Immature natural killer cell (primary cell): Measurements from ENCODE around the gene SPP1. TPM values are rescaled to one million over a fixed set of nuclear protein-coding genes. Genes with fewer than 3 reads are reported as not detected.
A peak's percentile ranks its signal among the peaks of the same experiment; 100 is the strongest.

Experiments used
- DNase-seq, 3 donors: peaks; one replicate each; pipeline ENCODE4 v3.0.0; 2022; ENCODE audit warnings: mixed read lengths in 1 of 3
- H3K27ac Mint-ChIP-seq, 6 donors: one replicate each; pipeline ENCODE4 v1.8.0; 2020; ENCODE audit warnings: mixed read lengths in 6 of 6, mild to moderate bottlenecking in 5 of 6, inconsistent platforms in 4 of 6, moderate library complexity in 3 of 6
- H3K27me3 Mint-ChIP-seq, 3 donors: one replicate each; pipeline ENCODE4 v1.8.0; 2020 to 2021; ENCODE audit warnings: low read depth in 3 of 3, mild to moderate bottlenecking in 3 of 3, mixed read lengths in 3 of 3, moderate library complexity in 3 of 3, inconsistent platforms in 1 of 3
- H3K36me3 Mint-ChIP-seq, 3 donors: one replicate each; pipeline ENCODE4 v1.8.0; 2020; ENCODE audit warnings: mixed read lengths in 3 of 3, inconsistent platforms in 2 of 3, mild to moderate bottlenecking in 2 of 3
- H3K4me1 Mint-ChIP-seq, 2 donors: one replicate each; pipeline ENCODE4 v1.8.0; 2020; ENCODE audit warnings: inconsistent platforms in 2 of 2, mild to moderate bottlenecking in 2 of 2, mixed read lengths in 2 of 2, moderate library complexity in 1 of 2
- H3K4me3 Mint-ChIP-seq, 5 donors: one replicate each; pipeline ENCODE4 v1.8.0; 2020; ENCODE audit warnings: mild to moderate bottlenecking in 5 of 5, mixed read lengths in 5 of 5, inconsistent platforms in 3 of 5, moderate library complexity in 3 of 5
- H3K9me3 Mint-ChIP-seq, 6 donors: one replicate each; pipeline ENCODE4 v1.8.0; 2020; ENCODE audit warnings: mild to moderate bottlenecking in 6 of 6, mixed read lengths in 6 of 6, inconsistent platforms in 4 of 6, moderate library complexity in 3 of 6
- polyA plus RNA-seq, 3 donors: library from polyadenylated mRNA; unstranded; fragments of 300-500 nt; fragmentation: Illumina TruSeq; gene quantifications; one replicate each; pipeline ENCODE4 v1.2.3, GENCODE V29; 2021

The SPP1 gene
- polyA plus RNA-seq, 3 donors from 2014 or later = not detected

DNA sequence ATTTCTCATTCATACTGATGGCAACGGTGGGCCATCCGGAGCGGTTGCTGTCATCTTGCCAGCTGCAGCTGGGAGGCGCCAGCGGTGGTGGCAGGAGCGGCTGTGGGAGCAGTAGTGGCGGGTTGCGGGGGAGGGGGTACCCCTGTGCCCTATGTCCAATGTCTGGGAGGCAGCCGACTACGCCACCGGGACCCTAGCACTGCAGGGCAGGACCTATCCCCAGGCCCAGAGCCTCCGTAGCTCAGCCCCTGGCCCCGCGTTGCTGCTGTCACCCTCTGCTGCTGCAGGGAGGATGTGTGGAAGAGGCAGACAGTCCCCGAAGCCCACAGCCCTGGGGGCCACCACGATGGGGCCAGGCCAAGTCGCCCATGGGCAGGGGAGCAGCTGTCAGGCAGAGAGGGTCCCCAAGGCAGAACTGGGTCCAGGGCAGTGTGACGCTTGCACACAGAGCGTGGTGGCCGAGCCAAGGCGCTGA is 10.0 kb upstream of the SPP1 start:
- Mint-ChIP-seq H3K36me3 (no peaks in the 10 kb centered on the region), H3K4me1 (no peaks in the 10 kb centered on the region), H3K27me3 (peaks cover 2 to 9% (median 5%) of the 10 kb centered on the region in 3 donors), H3K4me3 (no peak overlapping the region), H3K27ac (no peak overlapping the region), H3K9me3 (no peaks in the 10 kb centered on the region)
- no peak for DNase-seq

- no peak overlapping the region for H3K4me3 Mint-ChIP-seq
- no peak overlapping the region for H3K27ac Mint-ChIP-seq
- no peaks in the 10 kb centered on the region for H3K36me3 Mint-ChIP-seq
- DNase-seq = no peak
- H3K9me3 Mint-ChIP-seq = no peaks in the 10 kb centered on the region
- peaks cover 2 to 9% (median 5%) of the 10 kb centered on the region in 3 donors for H3K27me3 Mint-ChIP-seq
- no peaks in the 10 kb centered on the region for H3K4me1 Mint-ChIP-seq
These were observed 9.4 kb upstream of the SPP1 start for GRCh38 chr4:87966095-87966496.

DNA sequence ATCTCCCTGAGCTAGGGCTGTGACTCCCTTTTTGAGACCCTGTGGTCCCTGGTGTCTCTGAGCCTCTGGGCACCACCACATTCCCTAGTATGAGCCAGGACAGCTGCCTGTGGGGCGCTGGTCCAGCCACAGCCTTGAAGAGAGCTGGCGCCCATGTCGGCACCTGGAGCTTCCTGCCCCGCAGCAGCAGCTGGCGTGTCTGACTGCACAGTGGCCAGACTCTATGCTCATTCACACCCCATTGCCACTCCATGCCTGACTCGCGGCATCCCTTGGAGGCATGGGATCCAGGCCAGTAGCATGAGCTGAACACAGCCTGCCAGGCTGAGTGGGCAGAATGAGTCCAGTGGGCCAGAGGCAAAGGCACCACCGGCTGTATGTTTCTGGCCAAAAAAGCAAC is 8.3 kb upstream of the SPP1 start:
- Mint-ChIP-seq H3K9me3 (no peaks in the 10 kb centered on the region), H3K27me3 (peaks cover 0 to 12% (median 7%) of the 10 kb centered on the region in 3 donors), H3K27ac (no peak overlapping the region), H3K4me3 (no peak overlapping the region), H3K4me1 (no peaks in the 10 kb centered on the region), H3K36me3 (no peaks in the 10 kb centered on the region)
- DNase-seq = no peak

DNA sequence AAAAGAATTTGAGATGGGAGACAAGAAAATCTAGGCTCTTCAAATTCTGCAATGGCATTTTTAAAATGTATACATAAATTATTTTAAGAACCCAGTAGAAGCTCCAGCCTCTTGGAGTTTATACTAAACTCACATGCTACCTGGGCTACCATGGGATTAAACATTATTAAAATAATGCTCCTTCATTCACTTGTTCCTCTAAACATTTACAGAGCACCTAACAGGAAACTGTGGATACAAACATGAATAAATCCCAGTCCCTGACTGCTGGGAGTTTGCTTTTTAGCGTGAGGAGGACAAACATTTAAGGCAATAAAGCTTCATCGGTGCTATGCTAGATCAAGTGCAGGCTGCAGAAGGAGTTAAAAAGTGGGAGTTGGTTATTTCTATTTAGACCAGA is 5.4 kb upstream of the SPP1 start:
- Mint-ChIP-seq H3K27ac (no peak overlapping the region), H3K4me3 (no peak overlapping the region), H3K4me1 (peaks cover under 1 to 5% of the 10 kb centered on the region in 2 donors), H3K27me3 (peaks cover 0 to 16% (median 4%) of the 10 kb centered on the region in 3 donors), H3K9me3 (peaks cover 0 to 2% (median 0%) of the 10 kb centered on the region in 6 donors), H3K36me3 (no peaks in the 10 kb centered on the region)
- no peak for DNase-seq

DNA sequence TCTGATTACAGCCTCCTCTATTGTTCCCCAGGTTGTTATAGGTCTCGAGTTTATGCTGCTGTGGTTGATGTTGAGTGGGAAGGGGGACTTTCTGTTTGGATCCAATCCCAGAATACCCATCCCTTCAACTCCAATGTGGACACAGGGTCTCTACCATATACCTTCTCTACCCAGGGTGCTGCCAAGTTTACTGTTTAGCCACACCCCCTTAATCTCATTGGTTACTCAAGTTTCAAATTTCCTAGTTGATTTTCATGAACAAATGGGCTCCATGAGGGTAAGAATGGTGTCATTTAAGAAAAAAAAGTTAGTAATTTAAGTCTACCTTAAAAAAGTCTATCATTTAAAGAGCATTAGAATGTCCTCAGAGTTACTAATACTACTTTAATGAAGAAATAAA is 3.6 kb upstream of the SPP1 start:
- no peak overlapping the region for H3K27ac Mint-ChIP-seq
- no peak overlapping the region for H3K4me3 Mint-ChIP-seq
- peaks cover 6 to 16% (median 9%) of the 10 kb centered on the region in 3 donors for H3K27me3 Mint-ChIP-seq
- DNase-seq = no peak
- H3K4me1 Mint-ChIP-seq = peaks cover 6 to 14% of the 10 kb centered on the region in 2 donors
- peaks cover 0 to 2% (median 0%) of the 10 kb centered on the region in 6 donors for H3K9me3 Mint-ChIP-seq
- H3K36me3 Mint-ChIP-seq = no peaks in the 10 kb centered on the region

- no peaks in the 10 kb centered on the region for H3K36me3 Mint-ChIP-seq
- peaks cover 9 to 12% (median 9%) of the 10 kb centered on the region in 3 donors for H3K27me3 Mint-ChIP-seq
These were observed 2.0 kb upstream of the SPP1 start for GRCh38 chr4:87973283-87974169.

DNA sequence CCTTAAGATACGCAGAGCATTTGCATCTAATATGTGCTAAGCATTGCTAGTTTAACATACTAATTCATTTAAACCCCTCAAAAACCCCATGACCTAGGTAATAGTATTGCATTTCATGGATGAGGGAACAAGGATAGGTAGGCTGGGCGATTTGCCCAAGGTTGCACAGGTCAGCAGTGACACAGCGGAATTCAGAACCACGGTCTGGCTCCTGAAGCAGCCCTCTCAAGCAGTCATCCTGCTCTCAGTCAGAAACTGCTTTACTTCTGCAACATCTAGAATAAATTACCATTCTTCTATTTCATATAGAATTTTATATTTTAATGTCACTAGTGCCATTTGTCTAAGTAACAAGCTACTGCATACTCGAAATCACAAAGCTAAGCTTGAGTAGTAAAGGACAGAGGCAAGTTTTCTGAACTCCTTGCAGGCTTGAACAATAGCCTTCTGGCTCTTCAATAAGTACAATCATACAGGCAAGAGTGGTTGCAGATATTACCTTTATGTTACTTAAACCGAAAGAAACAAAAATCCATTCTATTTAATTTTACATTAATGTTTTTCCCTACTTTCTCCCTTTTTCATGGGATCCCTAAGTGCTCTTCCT is 555 bp upstream of the SPP1 start:
- peaks cover 9 to 15% (median 11%) of the 10 kb centered on the region in 3 donors for H3K27me3 Mint-ChIP-seq
- H3K36me3 Mint-ChIP-seq = no peaks in the 10 kb centered on the region
- H3K27ac Mint-ChIP-seq = no peak overlapping the region
- no peak overlapping the region for H3K4me3 Mint-ChIP-seq
- H3K9me3 Mint-ChIP-seq = peaks cover 0 to 2% (median 0%) of the 10 kb centered on the region in 6 donors
- H3K4me1 Mint-ChIP-seq = peaks cover 6 to 14% of the 10 kb centered on the region in 2 donors
- DNase-seq = no peak

More at GRCh38 chr4:87973283-87974169, 2.0 kb upstream of the SPP1 start:
- Mint-ChIP-seq H3K4me1 (peaks cover 6 to 14% of the 10 kb centered on the region in 2 donors), H3K9me3 (peaks cover 0 to 2% (median 0%) of the 10 kb centered on the region in 6 donors), H3K27ac (no peak overlapping the region), H3K4me3 (no peak overlapping the region)
- DNase-seq = peak; percentile 12 to 22 (median 22)

DNA sequence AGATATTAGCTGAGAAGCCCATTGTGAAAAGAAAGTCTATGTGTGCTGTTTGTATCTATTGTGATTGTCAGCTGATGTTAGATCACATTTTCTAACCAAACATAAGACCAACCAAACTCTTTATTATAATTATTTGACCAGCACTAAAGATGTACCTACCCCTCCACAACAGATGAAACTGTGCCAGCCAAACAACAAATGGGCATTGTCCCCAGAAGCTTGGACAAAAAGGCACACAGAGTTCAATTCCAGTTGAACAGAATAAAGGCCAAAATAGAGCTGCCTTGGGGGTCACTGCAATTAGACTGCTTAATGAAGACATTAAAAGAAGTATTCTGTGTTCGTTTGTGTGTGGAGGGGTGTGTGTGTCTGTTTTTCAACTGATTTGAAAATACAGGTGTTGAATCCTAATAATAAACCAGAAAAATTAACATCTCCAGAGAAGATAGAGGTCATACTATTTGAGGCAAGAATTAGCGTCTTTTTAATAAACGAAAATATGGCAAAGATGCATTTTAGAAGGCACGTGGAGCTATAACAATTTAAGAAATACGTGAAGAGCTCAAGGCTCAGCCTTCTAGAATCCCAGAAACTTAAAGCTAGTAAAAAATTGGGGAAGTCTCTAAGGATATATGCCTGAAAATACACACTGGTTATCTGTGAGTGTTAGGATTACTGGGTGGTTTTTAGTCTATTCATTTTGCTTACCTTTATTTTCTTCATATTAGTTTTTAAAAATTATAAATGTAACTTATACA is 2.2 kb downstream of the SPP1 start:
- no peak overlapping the region for H3K4me3 Mint-ChIP-seq
- H3K27ac Mint-ChIP-seq = no peak overlapping the region
- H3K27me3 Mint-ChIP-seq = peaks cover 9 to 14% (median 9%) of the 10 kb centered on the region in 3 donors
- H3K9me3 Mint-ChIP-seq = no peaks in the 10 kb centered on the region
- peaks cover 6 to 14% of the 10 kb centered on the region in 2 donors for H3K4me1 Mint-ChIP-seq
- H3K36me3 Mint-ChIP-seq = no peaks in the 10 kb centered on the region
- DNase-seq = no peak

- no peak overlapping the region for H3K4me3 Mint-ChIP-seq
- peaks cover 9 to 10% (median 9%) of the 10 kb centered on the region in 3 donors for H3K27me3 Mint-ChIP-seq
- no peaks in the 10 kb centered on the region for H3K9me3 Mint-ChIP-seq
- peaks cover 6 to 11% of the 10 kb centered on the region in 2 donors for H3K4me1 Mint-ChIP-seq
- no peak overlapping the region for H3K27ac Mint-ChIP-seq
- no peak for DNase-seq
- no peaks in the 10 kb centered on the region for H3K36me3 Mint-ChIP-seq
These were observed 3.2 kb downstream of the SPP1 start for GRCh38 chr4:87978681-87979080.

- Mint-ChIP-seq H3K27ac (no peak overlapping the region), H3K4me1 (peaks cover 6 to 11% of the 10 kb centered on the region in 2 donors), H3K27me3 (peaks cover 6 to 12% (median 9%) of the 10 kb centered on the region in 3 donors), H3K9me3 (no peaks in the 10 kb centered on the region), H3K36me3 (no peaks in the 10 kb centered on the region), H3K4me3 (no peak overlapping the region)
- no peak for DNase-seq
These were observed 4.3 kb downstream of the SPP1 start for GRCh38 chr4:87979810-87980209.

DNA sequence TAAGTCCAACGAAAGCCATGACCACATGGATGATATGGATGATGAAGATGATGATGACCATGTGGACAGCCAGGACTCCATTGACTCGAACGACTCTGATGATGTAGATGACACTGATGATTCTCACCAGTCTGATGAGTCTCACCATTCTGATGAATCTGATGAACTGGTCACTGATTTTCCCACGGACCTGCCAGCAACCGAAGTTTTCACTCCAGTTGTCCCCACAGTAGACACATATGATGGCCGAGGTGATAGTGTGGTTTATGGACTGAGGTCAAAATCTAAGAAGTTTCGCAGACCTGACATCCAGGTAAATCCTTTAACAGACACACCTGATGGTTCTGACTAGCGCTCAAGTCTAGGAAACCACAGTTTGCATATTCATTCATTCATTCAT is 6.0 kb downstream of the SPP1 start:
- Mint-ChIP-seq H3K27me3 (peaks cover 2 to 14% (median 2%) of the 10 kb centered on the region in 3 donors), H3K4me1 (no peaks in the 10 kb centered on the region), H3K36me3 (no peaks in the 10 kb centered on the region), H3K4me3 (no peak overlapping the region), H3K9me3 (no peaks in the 10 kb centered on the region), H3K27ac (no peak overlapping the region)
- no peak for DNase-seq

- Mint-ChIP-seq H3K36me3 (no peaks in the 10 kb centered on the region), H3K9me3 (no peaks in the 10 kb centered on the region), H3K4me3 (no peak overlapping the region), H3K4me1 (no peaks in the 10 kb centered on the region), H3K27me3 (peaks cover 2 to 14% (median 4%) of the 10 kb centered on the region in 3 donors), H3K27ac (no peak overlapping the region)
- no peak for DNase-seq
These were observed 6.5 kb downstream of the SPP1 start for GRCh38 chr4:87982036-87982435.

- H3K4me1 Mint-ChIP-seq = no peaks in the 10 kb centered on the region
- H3K36me3 Mint-ChIP-seq = no peaks in the 10 kb centered on the region
- no peak overlapping the region for H3K4me3 Mint-ChIP-seq
- no peaks in the 10 kb centered on the region for H3K9me3 Mint-ChIP-seq
- H3K27ac Mint-ChIP-seq = no peak overlapping the region
- no peak for DNase-seq
- peaks cover 2 to 17% (median 4%) of the 10 kb centered on the region in 3 donors for H3K27me3 Mint-ChIP-seq
These were observed 7.0 kb downstream of the SPP1 start for GRCh38 chr4:87982446-87983010.
